Stimulated activated CD8-positive, alpha-beta memory T cell treated with anti-CD3 and anti-CD28 coated beads, Interleukin-7, amount 100 ng/mL, for 48 hours (primary cell): Measurements from ENCODE around the gene CMIP.
A peak's percentile ranks its signal among the peaks of the same experiment; 100 is the strongest.

ENCODE experiments used
- DNase-seq, 2 donors: peaks; one replicate each; pipeline ENCODE4 v3.0.0-alpha.2; 2020; ENCODE audit warnings: low read depth in 1 of 2; ENCODE audit errors: extremely low read depth in 1 of 2

CMIP gene

GRCh38 chr16:81706327-81707295 lies 262.0 kb downstream of the CMIP start:
- no peak for DNase-seq

- no peak for DNase-seq
Observed at GRCh38 chr16:81707411-81708265, 263.0 kb downstream of the CMIP start.

DNA sequence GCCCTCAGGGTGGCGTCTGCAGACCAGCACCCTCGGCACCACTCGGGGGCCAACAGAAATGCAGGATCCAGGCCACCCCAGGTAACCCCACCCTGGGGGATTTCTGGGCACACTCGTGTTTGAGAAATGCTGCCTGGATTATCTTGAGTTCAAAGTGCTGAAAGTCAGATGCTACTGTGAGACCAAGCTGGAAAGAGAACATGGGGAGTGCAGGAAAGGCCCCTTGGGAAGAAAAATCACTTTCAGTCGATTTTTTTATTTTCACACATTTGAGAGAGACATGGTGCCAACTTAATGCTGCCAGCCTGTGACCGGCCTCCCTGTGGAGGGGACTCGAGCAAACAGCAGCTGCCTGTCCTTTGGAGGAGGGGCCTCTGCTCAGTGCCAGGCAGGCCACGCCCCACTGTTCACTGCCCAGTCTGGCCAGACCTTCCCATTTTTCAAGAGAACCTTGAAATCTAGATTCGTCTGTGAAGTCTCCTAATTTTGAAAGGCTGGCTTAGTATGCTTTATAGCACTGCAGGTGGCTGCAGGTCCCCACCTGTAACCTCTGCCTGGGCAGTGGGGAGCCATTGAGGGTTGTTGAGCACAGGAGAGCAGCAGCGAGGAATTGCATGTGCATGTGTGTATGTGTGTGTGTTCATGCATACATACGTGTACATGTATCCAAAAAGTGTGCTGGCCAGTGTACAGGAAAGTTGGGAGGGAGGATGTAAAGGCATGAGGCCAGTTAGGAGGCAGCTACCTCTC lies 263.8 kb downstream of the CMIP start:
- DNase-seq: no peak

DNA sequence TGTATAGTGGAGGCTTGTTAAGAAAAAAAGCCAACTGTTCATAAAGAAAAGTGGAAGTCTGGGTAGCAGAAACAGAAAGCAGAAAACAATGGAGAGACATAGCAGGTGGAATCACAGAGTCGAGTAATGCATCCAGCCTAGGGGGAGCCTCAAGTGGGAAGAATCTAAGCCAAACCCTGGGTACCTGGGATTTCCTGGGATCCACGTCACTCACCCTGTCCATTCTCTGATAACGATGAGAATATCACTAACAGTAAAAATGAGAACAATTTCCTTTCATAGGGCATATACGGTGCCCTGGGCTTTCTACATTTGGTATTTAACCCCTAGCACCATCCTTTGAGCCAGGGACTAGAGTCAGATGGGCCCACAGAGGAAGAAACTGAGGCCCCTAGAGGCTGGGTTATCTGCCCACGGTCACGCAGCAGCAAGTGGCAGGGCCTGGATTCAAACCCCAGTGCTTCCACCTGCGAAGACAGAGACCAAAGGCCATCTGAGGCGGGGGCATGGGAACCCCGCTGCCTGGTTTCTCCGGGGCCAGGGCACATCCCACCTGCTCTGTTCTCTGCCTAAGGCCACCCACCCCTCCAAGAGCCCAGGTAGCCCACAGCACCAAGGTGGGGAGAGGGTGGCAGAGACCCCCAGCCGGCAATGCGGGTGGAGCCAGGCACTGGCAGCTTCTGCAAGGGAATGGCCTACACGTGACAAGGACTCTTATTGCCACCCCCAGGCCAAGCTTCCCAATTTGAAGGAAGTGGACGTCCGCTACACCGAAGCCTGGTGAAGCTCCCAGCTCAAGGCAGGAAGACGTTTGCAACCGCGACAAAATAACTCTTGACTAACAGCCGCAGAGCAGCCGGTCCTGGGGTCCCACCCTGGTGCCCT lies 264.6 kb downstream of the CMIP start:
- DNase-seq: no peak

DNA sequence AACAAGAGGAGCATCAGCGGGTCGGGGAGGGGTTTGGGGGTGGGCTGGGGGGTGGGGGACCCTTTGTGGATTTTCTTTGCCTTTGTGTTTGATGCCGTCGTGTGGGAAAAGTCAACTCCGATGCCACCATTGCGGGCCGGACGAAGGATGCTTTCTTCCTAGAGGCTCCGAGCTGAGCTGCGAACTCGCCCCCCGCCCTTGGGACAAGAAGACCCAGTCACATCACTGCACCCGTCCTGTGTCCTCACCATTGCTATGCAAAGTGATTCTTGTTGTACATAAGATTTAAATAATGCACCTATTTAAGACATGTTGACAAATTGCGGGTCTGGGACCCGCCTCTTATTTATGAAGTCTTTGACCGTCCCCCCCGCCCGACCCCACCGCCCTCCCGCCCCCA lies 265.4 kb downstream of the CMIP start:
- no peak for DNase-seq

GRCh38 chr16:81710596-81710995 lies 266.0 kb downstream of the CMIP start:
- no peak for DNase-seq

DNA sequence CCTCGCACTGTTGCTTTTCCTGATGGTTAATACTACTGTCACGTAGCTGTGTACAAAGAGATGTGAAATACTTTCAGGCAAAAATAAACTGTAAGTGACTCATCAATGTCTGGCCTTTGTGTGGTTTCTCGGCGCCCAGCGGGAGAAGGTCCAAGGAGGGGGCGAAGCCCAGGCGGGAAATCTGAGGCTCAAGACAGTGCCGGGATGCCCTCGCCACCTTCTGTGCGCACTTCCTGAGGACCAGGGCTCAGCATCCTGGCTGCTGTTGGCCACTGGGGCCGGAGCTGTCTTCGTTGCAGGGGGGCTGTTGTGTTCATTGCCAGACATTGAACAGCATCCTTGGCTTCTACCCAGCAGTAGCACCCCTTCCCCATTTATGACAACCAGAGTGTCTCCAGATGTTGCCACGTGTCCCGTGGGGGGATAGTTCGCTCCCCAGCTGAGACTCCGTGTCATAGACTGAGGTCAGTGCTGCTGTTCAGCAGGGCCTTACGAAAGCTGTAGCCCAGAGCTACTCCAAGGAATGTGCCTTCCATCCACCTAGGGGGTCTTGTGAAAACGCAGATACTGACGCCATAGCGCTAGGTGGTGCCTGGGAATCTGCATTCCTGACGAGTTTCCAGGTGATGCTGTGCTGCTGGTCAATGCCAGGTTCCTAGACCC lies 267.2 kb downstream of the CMIP start:
- no peak for DNase-seq

DNA sequence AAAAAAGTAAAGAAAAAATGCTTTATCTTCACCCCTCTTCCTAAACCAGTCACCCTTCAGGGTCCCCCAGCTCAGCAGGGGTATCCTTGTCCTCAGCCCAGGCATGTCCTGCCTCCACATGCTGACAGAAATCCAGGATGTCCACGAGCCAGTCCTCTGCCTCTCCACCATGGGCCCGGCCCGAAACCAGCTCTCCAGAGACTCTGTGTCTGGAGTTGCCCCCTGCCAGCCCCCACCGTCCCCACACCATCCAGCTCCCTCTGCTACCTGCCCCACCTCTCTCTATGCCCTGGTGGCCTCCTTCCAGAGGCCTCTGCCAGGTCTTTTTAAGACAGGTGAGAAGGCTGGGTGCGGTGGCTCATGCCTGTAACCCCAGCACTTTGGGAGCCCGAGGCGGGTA lies 268.1 kb downstream of the CMIP start:
- DNase-seq: no peak

GRCh38 chr16:81713295-81713772 lies 268.7 kb downstream of the CMIP start:
- no peak for DNase-seq

DNA sequence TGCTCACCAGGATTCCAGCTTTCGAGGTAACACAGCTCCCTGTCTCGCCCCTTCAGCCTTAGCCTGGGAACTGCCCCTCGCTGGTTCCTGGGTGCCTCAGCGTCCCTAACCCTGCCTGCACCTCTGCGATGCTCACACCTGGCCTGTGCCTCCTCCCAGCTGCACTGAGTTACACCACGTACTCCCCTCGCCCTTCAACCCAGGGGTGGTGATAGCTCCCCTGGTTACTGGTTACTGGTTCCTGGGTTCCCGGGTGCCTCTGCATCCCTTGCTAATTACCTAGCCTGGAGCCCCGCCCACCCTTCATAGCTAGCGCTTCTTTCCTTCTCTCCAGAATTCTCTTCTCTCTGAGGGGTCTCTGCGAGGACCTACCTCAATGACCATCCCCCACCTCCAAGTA lies 269.2 kb downstream of the CMIP start:
- no peak for DNase-seq

GRCh38 chr16:81714583-81714982 lies 270.0 kb downstream of the CMIP start:
- no peak for DNase-seq

DNA sequence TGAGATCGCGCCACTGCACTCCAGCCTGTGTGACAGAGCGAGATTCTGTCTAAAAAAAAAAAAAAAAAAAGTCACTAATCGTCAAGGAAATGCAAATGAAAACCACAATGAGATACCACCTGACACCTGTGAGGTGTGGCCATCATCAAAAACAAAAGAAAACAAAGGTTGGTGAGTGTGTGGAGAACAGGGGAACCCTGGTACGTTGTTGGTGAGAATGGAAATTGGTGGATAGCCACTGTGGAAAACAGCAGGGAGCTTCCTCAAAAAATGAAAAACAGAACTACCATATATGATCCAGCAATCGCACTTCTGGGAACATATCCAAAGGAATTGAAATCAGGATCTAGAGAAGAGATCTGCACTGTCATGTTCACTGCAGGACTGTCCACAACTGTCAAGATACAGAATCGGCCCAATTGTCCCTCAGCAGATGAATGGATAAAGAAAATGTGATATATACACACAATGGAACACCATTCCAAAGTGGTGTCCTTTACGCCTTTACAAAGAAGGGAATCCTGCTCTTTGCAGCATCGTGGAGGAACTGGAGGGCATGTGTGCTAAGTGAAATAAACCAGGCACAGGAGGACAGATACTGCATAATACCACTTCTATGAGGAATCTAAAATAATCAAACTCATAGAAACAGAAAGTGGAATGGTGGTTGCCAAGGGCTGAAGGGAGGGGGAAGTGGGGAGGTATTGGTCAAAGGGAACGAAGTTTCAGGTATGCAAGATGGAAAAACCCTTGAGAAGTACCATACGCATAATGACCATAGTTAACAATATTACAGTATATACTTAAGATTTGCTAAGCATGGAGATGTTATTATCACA lies 271.0 kb downstream of the CMIP start:
- no peak for DNase-seq

DNA sequence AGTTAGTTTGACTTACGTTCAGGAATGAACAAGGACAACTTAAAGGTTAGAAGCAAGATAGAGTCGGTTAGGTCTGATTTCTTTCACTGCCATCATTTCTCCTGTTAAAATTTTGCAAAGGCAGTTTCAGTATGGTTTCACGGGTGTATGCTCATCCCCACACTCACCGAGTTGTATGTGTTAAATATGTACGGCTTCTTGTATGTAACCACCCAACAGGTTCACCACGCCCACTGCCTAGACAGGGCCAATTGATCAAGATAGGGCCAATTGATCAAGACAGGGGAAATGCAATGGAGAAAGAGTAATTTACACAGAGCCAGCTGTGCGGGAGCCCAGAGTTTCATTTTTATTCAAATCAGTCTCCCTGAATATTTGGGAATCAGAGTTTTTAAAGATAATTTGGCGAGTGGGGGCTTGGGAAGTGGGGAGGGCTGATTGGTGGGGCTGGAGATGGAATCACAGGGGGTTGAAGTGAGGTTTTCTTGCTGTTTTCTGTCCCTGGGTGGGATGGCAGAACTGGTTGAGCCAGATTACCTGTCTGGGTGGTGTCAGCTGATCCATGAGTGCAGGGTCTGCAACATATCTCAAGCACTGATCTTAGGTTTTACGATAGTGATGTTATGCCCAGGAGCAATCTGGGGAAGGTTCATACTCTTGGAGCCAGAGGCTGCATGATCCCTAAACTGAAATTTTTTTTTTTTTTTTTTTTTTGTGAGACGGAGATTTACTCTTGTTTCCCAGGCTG lies 272.0 kb downstream of the CMIP start:
- peak in 1 of 2 donors; percentile 39 for DNase-seq

GRCh38 chr16:81717662-81718189 lies 273.1 kb downstream of the CMIP start:
- no peak for DNase-seq

- DNase-seq: no peak
Observed at GRCh38 chr16:81718637-81719036, 274.0 kb downstream of the CMIP start.

- no peak for DNase-seq
Observed at GRCh38 chr16:81719993-81720392, 275.4 kb downstream of the CMIP start.
